OCI-LY1 (cell line): Measurements from ENCODE around the gene PRKCA.
A peak's percentile ranks its signal among the peaks of the same experiment; 100 is the strongest.

ENCODE experiments used
- H2AFZ ChIP-seq: fragments of 200-600 bp; sonication (generic), shearing (Covaris generic); 2 replicates; pipeline ENCODE4 v1.6.0; 2014; ENCODE audit warnings: antibody characterized with exemption, mild to moderate bottlenecking, low read length
- H3F3A ChIP-seq: fragments of 200-600 bp; sonication (generic), shearing (Covaris generic); 2 replicates; pipeline ENCODE4 v1.6.0; 2014; ENCODE audit warnings: mild to moderate bottlenecking, antibody characterized with exemption, low read length, moderate library complexity; ENCODE audit not compliant: insufficient read depth
- H3K27ac ChIP-seq: fragments of 200-600 bp; sonication (generic); 2 replicates; pipeline ENCODE4 v1.5.1; 2014; ENCODE audit warnings: low read length, mixed run types, mild to moderate bottlenecking, low read depth; ENCODE audit not compliant: poor library complexity, severe bottlenecking
- H3K27me3 ChIP-seq: fragments of 200-600 bp; sonication (generic); 2 replicates; pipeline ENCODE4 v1.6.0; 2014; ENCODE audit warnings: antibody characterized with exemption, mild to moderate bottlenecking, low read length, moderate library complexity; ENCODE audit not compliant: insufficient read depth
- H3K36me3 ChIP-seq: fragments of 200-600 bp; sonication (generic); 2 replicates; pipeline ENCODE4 v1.6.1; 2014; ENCODE audit warnings: mild to moderate bottlenecking, antibody characterized with exemption, low read length, moderate library complexity, mixed read lengths; ENCODE audit not compliant: insufficient read depth
- H3K4me1 ChIP-seq: fragments of 200-600 bp; sonication (generic); 2 replicates; pipeline ENCODE4 v1.5.1; 2014; ENCODE audit warnings: mild to moderate bottlenecking, low read length, moderate library complexity; ENCODE audit not compliant: insufficient read depth, severe bottlenecking
- H3K4me2 ChIP-seq: fragments of 200-600 bp; sonication (generic), shearing (Covaris generic); 2 replicates; pipeline ENCODE4 v1.6.1; 2014; ENCODE audit warnings: low read length
- H3K4me3 ChIP-seq: fragments of 200-600 bp; sonication (generic); 2 replicates; pipeline ENCODE4 v1.5.1; 2014; ENCODE audit warnings: low read length, low read depth, mild to moderate bottlenecking, mixed read lengths; ENCODE audit not compliant: poor library complexity, severe bottlenecking
- H3K79me2 ChIP-seq: fragments of 200-600 bp; shearing (Covaris generic); 2 replicates; pipeline ENCODE4 v1.6.1; 2016; ENCODE audit warnings: mixed run types, low read length, mixed read lengths; ENCODE audit not compliant: insufficient read depth
- H3K9ac ChIP-seq: fragments of 200-600 bp; sonication (generic), shearing (Covaris generic); 2 replicates; pipeline ENCODE4 v1.6.1; 2014; ENCODE audit warnings: mild to moderate bottlenecking, low read length, mixed read lengths
- H3K9me2 ChIP-seq: fragments of 200-600 bp; sonication (generic), shearing (Covaris generic); 2 replicates; pipeline ENCODE4 v1.6.1; 2014; ENCODE audit warnings: low read depth, mild to moderate bottlenecking, low read length, mixed read lengths
- H3K9me3 ChIP-seq: fragments of 200-600 bp; shearing (Covaris generic); 2 replicates; pipeline ENCODE4 v1.6.1; 2014; ENCODE audit warnings: low read length, mixed read lengths
- H4K20me1 ChIP-seq: fragments of 200-600 bp; sonication (generic), shearing (Covaris generic); 2 replicates; pipeline ENCODE4 v1.6.0; 2016; ENCODE audit warnings: mild to moderate bottlenecking, low read length; ENCODE audit not compliant: insufficient read depth
- CTCF ChIP-seq: fragments of 200-600 bp; sonication (generic), shearing (Covaris generic); IDR thresholded peaks from 2 replicates; pipeline ENCODE4 v1.5.1; 2017; ENCODE audit warnings: mild to moderate bottlenecking, antibody characterized with exemption, low read length, moderate library complexity, mixed read lengths
- EZH2 ChIP-seq: fragments of 200-600 bp; sonication (generic), shearing (Covaris generic); IDR thresholded peaks from 2 replicates; pipeline ENCODE4 v1.8.0; 2017; ENCODE audit warnings: borderline replicate concordance, mixed run types, mild to moderate bottlenecking, antibody characterized with exemption, low read length, moderate library complexity, mixed read lengths

PRKCA gene

GRCh38 chr17:66787914-66788313 is 485.5 kb downstream of the PRKCA start:
- Histone ChIP-seq H3F3A (no peaks in the 10 kb centered on the region), H3K4me2 (no peak overlapping the region), H3K9ac (no peak overlapping the region), H3K4me1 (peaks cover 39% of the 10 kb centered on the region), H3K9me2 (no peaks in the 10 kb centered on the region), H3K4me3 (no peak overlapping the region), H3K79me2 (no peaks in the 10 kb centered on the region), H3K27ac (no peak overlapping the region), H3K27me3 (no peaks in the 10 kb centered on the region), H4K20me1 (no peaks in the 10 kb centered on the region), H2AFZ (no peak overlapping the region), H3K36me3 (no peaks in the 10 kb centered on the region; the same call in 1 of the 2 replicates), H3K9me3 (no peaks in the 10 kb centered on the region)
- TF ChIP-seq CTCF (no peak), EZH2 (no peak)

GRCh38 chr17:66789093-66789492 is 486.7 kb downstream of the PRKCA start:
- H3K36me3 ChIP-seq, result no peaks in the 10 kb centered on the region; the same call in 1 of the 2 replicates

GRCh38 chr17:66789961-66790437 is 487.6 kb downstream of the PRKCA start:
- Histone ChIP-seq H3K4me3 (no peak overlapping the region), H3K36me3 (peaks cover under 1% of the 10 kb centered on the region; the same call in 1 of the 2 replicates), H3K79me2 (no peaks in the 10 kb centered on the region), H3K9ac (no peak overlapping the region), H3K4me1 (peaks cover 39% of the 10 kb centered on the region), H3K9me2 (no peaks in the 10 kb centered on the region), H3K4me2 (no peak overlapping the region), H3F3A (no peaks in the 10 kb centered on the region), H4K20me1 (no peaks in the 10 kb centered on the region), H3K9me3 (no peaks in the 10 kb centered on the region), H2AFZ (no peak overlapping the region), H3K27ac (peak overlapping the region; percentile 31), H3K27me3 (no peaks in the 10 kb centered on the region)
- no peak for TF ChIP-seq EZH2
- TF ChIP-seq CTCF, result no peak

More at GRCh38 chr17:66789093-66789492, 486.7 kb downstream of the PRKCA start:
- H3K9me2 ChIP-seq, result no peaks in the 10 kb centered on the region
- H3K27me3 ChIP-seq, result no peaks in the 10 kb centered on the region
- H3F3A ChIP-seq, result no peaks in the 10 kb centered on the region
- H3K4me1 ChIP-seq, result peaks cover 39% of the 10 kb centered on the region
- no peaks in the 10 kb centered on the region for H4K20me1 ChIP-seq
- H3K4me2 ChIP-seq, result no peak overlapping the region
- H2AFZ ChIP-seq, result no peak overlapping the region
- H3K4me3 ChIP-seq, result no peak overlapping the region
- no peak overlapping the region for H3K9ac ChIP-seq
- no peak overlapping the region for H3K27ac ChIP-seq
- no peak for TF ChIP-seq EZH2
- no peak for TF ChIP-seq CTCF
- no peaks in the 10 kb centered on the region for H3K9me3 ChIP-seq
- no peaks in the 10 kb centered on the region for H3K79me2 ChIP-seq
